Astrocyte of the spinal cord (primary cell): ENCODE results near the gene TES.
"Not testable (repeated sequence)": the region's sequence is repeated elsewhere in the genome, so short reads cannot be mapped to it uniquely, and the experiment has no call there.

Experiments
- DNase-seq: peaks from one replicate; pipeline ENCODE4 v3.0.0; 2011; ENCODE audit warnings: low read depth, low spot score
- H3K4me3 ChIP-seq: 2 replicates; pipeline ENCODE4 v1.5.1; 2011; ENCODE audit warnings: low read depth, mild to moderate bottlenecking, low read length, moderate library complexity
- in situ Hi-C: cut with HindIII; loops from 2 replicates; pipeline ENCODE4 v1.10.0; 2017; ENCODE audit warnings: low sequenced_read_pairs
- TF ChIP-seq, protein P1 (sequence below): IDR thresholded peaks from 2 replicates; pipeline ENCODE4 v1.5.1; 2012; ENCODE audit warnings: low read depth, mild to moderate bottlenecking, low read length, inconsistent platforms

TES gene

DNA sequence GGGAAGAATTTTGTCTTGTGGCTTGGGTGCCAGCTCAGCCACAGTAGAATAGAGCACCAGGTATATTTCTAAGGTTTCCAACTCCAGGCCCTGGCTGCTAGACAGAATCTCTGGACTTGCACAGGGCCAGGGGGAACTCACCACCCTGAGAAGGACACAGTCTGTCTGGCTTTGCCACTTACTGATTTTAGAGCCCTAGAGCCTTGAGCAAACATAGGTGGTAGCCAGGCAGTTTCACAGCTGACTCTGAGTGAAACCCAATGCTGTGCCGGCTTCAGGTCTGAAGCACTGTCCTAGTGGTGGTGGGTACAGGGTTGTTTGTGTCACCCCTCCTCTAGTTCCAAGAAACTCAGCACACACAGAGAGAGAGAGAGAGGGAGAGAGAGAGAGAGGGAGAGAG is 81.6 kb downstream of the TES start:
- TF ChIP-seq, protein P1, sequence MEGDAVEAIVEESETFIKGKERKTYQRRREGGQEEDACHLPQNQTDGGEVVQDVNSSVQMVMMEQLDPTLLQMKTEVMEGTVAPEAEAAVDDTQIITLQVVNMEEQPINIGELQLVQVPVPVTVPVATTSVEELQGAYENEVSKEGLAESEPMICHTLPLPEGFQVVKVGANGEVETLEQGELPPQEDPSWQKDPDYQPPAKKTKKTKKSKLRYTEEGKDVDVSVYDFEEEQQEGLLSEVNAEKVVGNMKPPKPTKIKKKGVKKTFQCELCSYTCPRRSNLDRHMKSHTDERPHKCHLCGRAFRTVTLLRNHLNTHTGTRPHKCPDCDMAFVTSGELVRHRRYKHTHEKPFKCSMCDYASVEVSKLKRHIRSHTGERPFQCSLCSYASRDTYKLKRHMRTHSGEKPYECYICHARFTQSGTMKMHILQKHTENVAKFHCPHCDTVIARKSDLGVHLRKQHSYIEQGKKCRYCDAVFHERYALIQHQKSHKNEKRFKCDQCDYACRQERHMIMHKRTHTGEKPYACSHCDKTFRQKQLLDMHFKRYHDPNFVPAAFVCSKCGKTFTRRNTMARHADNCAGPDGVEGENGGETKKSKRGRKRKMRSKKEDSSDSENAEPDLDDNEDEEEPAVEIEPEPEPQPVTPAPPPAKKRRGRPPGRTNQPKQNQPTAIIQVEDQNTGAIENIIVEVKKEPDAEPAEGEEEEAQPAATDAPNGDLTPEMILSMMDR, result no peak
- in situ Hi-C loops, result no loop called here
- DNase-seq, result no peak
- no peak overlapping the region for H3K4me3 ChIP-seq

DNA sequence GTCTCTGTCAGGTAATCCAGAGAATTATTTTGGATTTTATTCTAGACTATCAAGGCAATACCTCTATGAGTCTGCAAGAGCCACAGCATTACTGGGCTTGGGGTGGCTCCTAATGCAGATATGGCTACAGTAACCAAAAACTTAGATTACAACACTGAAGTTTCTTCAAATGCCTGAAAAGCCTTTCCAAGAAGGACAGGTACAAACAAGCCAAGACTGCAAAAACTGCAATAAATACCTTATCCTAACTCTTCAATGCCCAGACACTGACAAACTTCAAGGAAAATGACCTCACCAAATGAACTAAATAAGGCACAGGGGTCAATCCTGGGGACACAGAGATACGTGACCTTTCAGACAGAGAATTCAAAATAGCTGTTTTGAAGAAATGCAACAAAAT is 82.0 kb downstream of the TES start:
- no peak overlapping the region for H3K4me3 ChIP-seq
- TF ChIP-seq, protein P1, result no peak
- in situ Hi-C loops, result no loop called here
- DNase-seq, result no peak

DNA sequence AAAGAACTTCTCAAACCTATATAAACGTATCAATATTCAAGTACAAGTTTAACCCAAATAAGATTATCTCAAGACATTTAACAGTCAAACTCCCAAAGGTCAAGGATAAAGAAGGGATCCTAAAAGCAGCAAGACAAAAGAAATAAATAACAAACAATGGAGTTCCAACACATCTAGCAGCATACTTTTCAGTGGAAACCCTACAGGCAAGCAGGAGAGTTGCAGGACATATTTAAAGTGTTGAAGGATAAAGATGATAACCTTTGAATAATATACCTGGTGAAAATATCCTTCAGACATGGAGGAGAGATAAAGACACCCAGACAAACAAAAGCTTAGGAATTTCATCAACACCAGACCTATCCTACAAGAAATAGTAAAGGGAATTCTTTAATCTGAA is 82.8 kb downstream of the TES start:
- in situ Hi-C loops, result no loop called here
- no peak for DNase-seq
- TF ChIP-seq, protein P1, result peak; percentile 18
- no peak overlapping the region for H3K4me3 ChIP-seq

DNA sequence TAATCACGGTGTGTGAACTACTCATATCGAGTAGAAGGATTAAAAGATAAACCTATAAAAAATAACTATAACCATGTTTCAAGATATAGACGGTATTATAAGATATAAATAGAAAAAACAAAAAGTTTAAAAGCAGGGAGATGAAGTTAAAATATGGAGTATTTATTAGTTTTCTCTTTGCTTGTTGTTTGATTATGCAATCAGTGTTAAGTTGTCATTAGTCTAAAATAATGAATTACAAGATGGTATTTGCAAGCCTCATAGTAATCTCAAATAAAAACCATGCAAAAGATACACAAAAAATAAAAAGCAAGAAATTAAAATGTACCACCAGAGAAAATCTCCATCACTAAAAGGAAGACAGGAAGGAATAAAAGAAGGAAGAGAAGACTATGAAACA is 83.3 kb downstream of the TES start:
- H3K4me3 ChIP-seq, result no peak overlapping the region
- in situ Hi-C loops, result no loop called here
- TF ChIP-seq, protein P1, result no peak
- DNase-seq, result no peak

DNA sequence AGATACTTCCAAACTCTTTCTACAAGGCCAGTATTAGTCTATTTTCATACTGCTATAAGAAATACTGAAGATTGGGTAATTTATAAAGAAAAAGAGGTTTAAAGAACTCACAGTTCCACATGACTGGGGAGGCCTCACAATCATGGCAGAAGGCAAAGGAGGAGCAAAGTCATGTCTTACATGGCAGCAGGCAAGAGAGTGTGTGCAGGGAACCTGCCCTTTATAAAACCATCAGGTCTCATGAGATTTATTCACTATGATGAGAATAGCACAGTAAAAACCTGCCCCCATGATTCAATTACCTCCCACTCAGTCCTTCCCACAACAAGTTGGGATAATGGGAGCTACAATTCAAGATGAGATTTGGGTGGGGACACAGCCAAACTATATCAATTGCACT is 85.6 kb downstream of the TES start:
- in situ Hi-C loops, DNase-seq, H3K4me3 ChIP-seq: not testable (repeated sequence)

DNA sequence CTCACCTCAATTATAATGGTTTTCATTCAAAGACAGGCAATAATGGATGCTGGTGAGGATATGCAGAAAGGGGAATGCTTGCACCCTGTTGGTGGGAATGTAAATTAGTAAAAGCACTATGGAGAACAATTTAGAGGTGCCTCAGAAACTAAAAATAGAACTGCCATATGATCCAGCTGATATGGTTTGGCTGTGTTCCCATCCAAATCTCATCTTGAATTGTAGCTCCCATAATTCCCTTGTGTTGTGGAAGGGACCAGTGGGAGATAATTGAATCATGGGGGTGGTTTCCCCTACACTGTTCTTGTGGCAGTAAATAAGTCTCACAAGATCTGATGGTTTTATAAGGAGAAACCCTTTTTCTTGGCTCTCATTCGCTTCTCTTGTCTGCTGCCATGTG is 87.7 kb downstream of the TES start:
- in situ Hi-C loops, result no loop called here
- DNase-seq, result no peak
- TF ChIP-seq, protein P1, result no peak
- no peak overlapping the region for H3K4me3 ChIP-seq

DNA sequence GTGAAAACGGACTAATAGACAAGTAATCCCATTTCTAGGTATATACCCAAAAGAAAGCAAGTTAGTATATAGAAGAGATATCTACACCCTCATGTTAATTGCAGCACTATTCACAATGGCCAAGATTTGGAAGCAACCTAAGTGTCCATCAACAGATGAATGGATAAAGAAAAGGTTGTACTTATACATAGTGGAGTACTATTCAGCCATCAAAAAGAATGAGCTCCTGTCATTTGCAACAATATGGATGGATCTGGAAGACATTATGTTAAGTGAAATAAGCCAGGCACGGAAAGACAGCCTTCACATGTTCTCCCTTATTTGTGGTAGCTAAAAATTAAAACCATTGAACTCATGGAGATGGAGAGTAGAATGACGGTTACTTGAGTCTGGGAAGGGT is 88.2 kb downstream of the TES start:
- no peak for DNase-seq

More for the DNA sequence above, 88.2 kb downstream of the TES start:
- no peak overlapping the region for H3K4me3 ChIP-seq
- in situ Hi-C loops, result no loop called here
- TF ChIP-seq, protein P1, result no peak
